HEK293T (cell line): ENCODE data around the gene ZDHHC22.

Experiments
- BHLHE40 ChIP-seq: fragments of 450-650 bp; IDR thresholded peaks from 2 replicates; pipeline ENCODE4 v1.6.1; 2016; ENCODE audit warnings: mild to moderate bottlenecking, moderate library complexity, borderline replicate concordance
- ELF4 ChIP-seq: fragments of 450-650 bp; IDR thresholded peaks from 2 replicates; pipeline ENCODE4 v1.6.1; 2017; ENCODE audit warnings: antibody characterized with exemption
- FOXA1 ChIP-seq: fragments of 450-650 bp; IDR thresholded peaks from 2 replicates; pipeline ENCODE4 v1.6.1; 2016; ENCODE audit warnings: mild to moderate bottlenecking
- FOXK2 ChIP-seq: fragments of 450-650 bp; IDR thresholded peaks from 2 replicates; pipeline ENCODE4 v1.6.1; 2016; ENCODE audit warnings: mild to moderate bottlenecking
- FOXM1 ChIP-seq: fragments of 450-650 bp; IDR thresholded peaks from 2 replicates; pipeline ENCODE4 v1.6.1; 2017; ENCODE audit warnings: mild to moderate bottlenecking, borderline replicate concordance
- HDGF ChIP-seq: fragments of 450-650 bp; IDR thresholded peaks from 2 replicates; pipeline ENCODE4 v1.6.1; 2017; ENCODE audit warnings: antibody characterized with exemption, borderline replicate concordance
- L3MBTL2 ChIP-seq: fragments of 450-650 bp; conservative IDR thresholded peaks from 2 replicates; pipeline ENCODE4 v1.6.1; 2016; ENCODE audit warnings: mild to moderate bottlenecking
- NFRKB ChIP-seq: fragments of 450-650 bp; IDR thresholded peaks from 2 replicates; pipeline ENCODE4 v1.6.1; 2016; ENCODE audit warnings: mild to moderate bottlenecking, moderate library complexity
- SP1 ChIP-seq: fragments of 450-650 bp; IDR thresholded peaks from 2 replicates; pipeline ENCODE4 v1.6.1; 2017
- TARDBP ChIP-seq: fragments of 450-650 bp; IDR thresholded peaks from 2 replicates; pipeline ENCODE4 v1.6.1; 2016
- TF ChIP-seq, protein P1 (sequence below): fragments of 450-650 bp; IDR thresholded peaks from 2 replicates; pipeline ENCODE4 v1.6.1; 2016

DNA sequence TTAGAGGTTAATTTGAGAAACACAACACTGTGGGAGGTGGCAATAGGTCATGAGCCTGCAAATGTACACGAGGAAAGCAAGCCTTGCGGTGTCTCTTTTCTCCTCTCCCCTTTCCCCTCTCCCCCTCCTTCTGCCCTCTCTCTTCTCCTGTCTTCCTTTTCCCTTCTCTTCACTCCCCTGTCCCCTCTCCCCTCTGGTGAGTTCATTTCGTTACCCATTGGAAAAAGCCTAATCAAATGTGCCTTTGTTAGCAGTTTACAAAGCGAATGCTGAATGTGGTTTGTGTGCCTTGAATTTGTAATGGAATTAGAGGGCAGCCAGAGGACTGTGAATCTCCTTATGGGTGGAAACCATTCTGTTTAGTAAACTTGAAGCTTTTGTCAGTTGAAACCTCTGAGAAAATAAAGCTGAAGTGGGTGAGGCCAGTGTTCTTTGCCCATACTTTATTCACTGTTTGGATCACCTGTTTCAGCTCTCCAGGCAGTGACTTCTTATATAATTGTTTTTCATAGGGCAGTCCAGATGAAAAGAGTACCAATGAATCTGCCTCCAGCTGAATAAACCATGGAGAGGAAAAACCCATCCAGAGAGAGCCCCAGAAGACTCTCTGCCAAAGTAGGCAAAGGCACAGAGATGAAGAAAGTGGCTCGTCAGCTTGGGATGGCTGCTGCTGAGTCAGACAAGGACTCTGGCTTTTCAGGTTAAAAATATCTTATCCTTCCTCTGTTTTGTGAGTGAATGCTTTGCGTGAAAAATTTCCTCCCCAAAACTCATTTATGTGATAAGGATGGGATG lies 36.2 kb downstream of the ZDHHC22 start:
- TF ChIP-seq FOXK2: no peak
- TF ChIP-seq FOXA1: no peak
- no peak for TF ChIP-seq L3MBTL2
- no peak for TF ChIP-seq SP1
- TF ChIP-seq TARDBP: no peak
- TF ChIP-seq, protein P1, sequence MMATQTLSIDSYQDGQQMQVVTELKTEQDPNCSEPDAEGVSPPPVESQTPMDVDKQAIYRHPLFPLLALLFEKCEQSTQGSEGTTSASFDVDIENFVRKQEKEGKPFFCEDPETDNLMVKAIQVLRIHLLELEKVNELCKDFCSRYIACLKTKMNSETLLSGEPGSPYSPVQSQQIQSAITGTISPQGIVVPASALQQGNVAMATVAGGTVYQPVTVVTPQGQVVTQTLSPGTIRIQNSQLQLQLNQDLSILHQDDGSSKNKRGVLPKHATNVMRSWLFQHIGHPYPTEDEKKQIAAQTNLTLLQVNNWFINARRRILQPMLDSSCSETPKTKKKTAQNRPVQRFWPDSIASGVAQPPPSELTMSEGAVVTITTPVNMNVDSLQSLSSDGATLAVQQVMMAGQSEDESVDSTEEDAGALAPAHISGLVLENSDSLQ: no peak
- TF ChIP-seq ELF4: no peak
- TF ChIP-seq BHLHE40: no peak
- no peak for TF ChIP-seq HDGF
- no peak for TF ChIP-seq NFRKB
- no peak for TF ChIP-seq FOXM1
